Lower leg skin (tissue), 4 donors: ENCODE results near the gene CFL2. TPM values are rescaled to one million over a fixed set of nuclear protein-coding genes. Genes with fewer than 3 reads are reported as not detected.
"Not testable (repeated sequence)": the region's sequence is repeated elsewhere in the genome, so short reads cannot be mapped to it uniquely, and the experiment has no call there.

Experiments
- DNase-seq, 2 donors: peaks; one replicate each; pipeline ENCODE4 v3.0.0-alpha.2; 2019; ENCODE audit warnings: low spot score in 2 of 2
- H3K4me3 ChIP-seq: fragments of 200-600 bp; sonication (generic); 2 replicates; pipeline ENCODE4 v1.5.1; 2017; ENCODE audit warnings: mild to moderate bottlenecking, low read depth; ENCODE audit not compliant: poor library complexity, severe bottlenecking
- CTCF ChIP-seq, 3 donors: fragments of 450-650 bp; IDR thresholded peaks; one replicate each; pipeline ENCODE4 v1.5.1; 2016; ENCODE audit warnings: antibody characterized with exemption in 3 of 3, mild to moderate bottlenecking in 3 of 3, moderate library complexity in 2 of 3
- POLR2A ChIP-seq, 2 donors: fragments of 450-650 bp; IDR thresholded peaks; one replicate each; pipeline ENCODE4 v1.6.1; 2016 to 2017; ENCODE audit warnings: antibody characterized with exemption in 2 of 2, mild to moderate bottlenecking in 1 of 2, moderate library complexity in 1 of 2
- WGBS, 2 donors: methylation state at CpG; one replicate each; pipeline ENCODE4 v1.1.5; 2018; 5-methylcytosine and 5-hydroxymethylcytosine counted together
- intact Hi-C: fragments of 100-400 bp; cut with DNase I; formaldehyde crosslinking; loops from one replicate; pipeline ENCODE4 v1.15.0; 2023; ENCODE audit warnings: low total_unique reads
- total RNA-seq, 4 donors: library from RNA; depleted of rRNA; stranded (reverse); fragments of >200 nt; gene quantifications; one replicate each; pipeline ENCODE4 v1.1.0, GENCODE V29; 2016

The CFL2 gene
- total RNA-seq, 4 donors from 2014 or later = 5.7 to 16.4 (median 9.1) TPM

- WGBS, 2 donors = 92% methylated on average over 6 of the region's 6 CpGs
- no peak for DNase-seq
- H3K4me3 ChIP-seq = no peak overlapping the region
- TF ChIP-seq CTCF (IDR thresholded peaks at IDR 0.05) (no peak), POLR2A (IDR thresholded peaks at IDR 0.05) (no peak)
- intact Hi-C loops = no loop called here
Measured at GRCh38 chr14:34749408-34749807, 35.0 kb upstream of the CFL2 start.

GRCh38 chr14:34742270-34743115 lies 28.1 kb upstream of the CFL2 start:
- no peak for DNase-seq
- H3K4me3 ChIP-seq = no peak overlapping the region
- intact Hi-C loops = no loop called here
- 73 to 86% methylated on average over 8 of the region's 8 CpGs for WGBS, 2 donors
- TF ChIP-seq CTCF (IDR thresholded peaks at IDR 0.05) (no peak), POLR2A (IDR thresholded peaks at IDR 0.05) (no peak)

GRCh38 chr14:34741840-34742239 lies 27.4 kb upstream of the CFL2 start:
- TF ChIP-seq POLR2A (IDR thresholded peaks at IDR 0.05) = no peak
- no peak for TF ChIP-seq CTCF (IDR thresholded peaks at IDR 0.05)
- no peak overlapping the region for H3K4me3 ChIP-seq
- intact Hi-C loops = no loop called here
- DNase-seq = no peak
- 53 to 62% methylated on average over 1 of the region's 1 CpG for WGBS, 2 donors

- DNase-seq, intact Hi-C loops, H3K4me3 ChIP-seq: not testable (repeated sequence)
- WGBS, 2 donors = 80 to 81% methylated on average over 6 of the region's 6 CpGs
Measured at GRCh38 chr14:34740139-34740538, 25.7 kb upstream of the CFL2 start.

GRCh38 chr14:34737079-34737478 lies 22.7 kb upstream of the CFL2 start:
- H3K4me3 ChIP-seq, intact Hi-C loops, DNase-seq: not testable (repeated sequence)
- 61 to 89% methylated on average over 4 of the region's 4 CpGs for WGBS, 2 donors

- no peak for TF ChIP-seq POLR2A (IDR thresholded peaks at IDR 0.05)
- TF ChIP-seq CTCF (IDR thresholded peaks at IDR 0.05) = no peak
- DNase-seq = no peak
- WGBS, 2 donors = 35 to 41% methylated on average over 3 of the region's 3 CpGs
- no peak overlapping the region for H3K4me3 ChIP-seq
- intact Hi-C loops = no loop called here
Measured at GRCh38 chr14:34733245-34733644, 18.9 kb upstream of the CFL2 start.

GRCh38 chr14:34732802-34733201 lies 18.4 kb upstream of the CFL2 start:
- TF ChIP-seq POLR2A (IDR thresholded peaks at IDR 0.05) (no peak), CTCF (IDR thresholded peaks at IDR 0.05) (no peak)
- DNase-seq = no peak
- 54 to 73% methylated on average over 4 of the region's 4 CpGs for WGBS, 2 donors
- no peak overlapping the region for H3K4me3 ChIP-seq
- intact Hi-C loops = no loop called here
